Naive thymus-derived CD4-positive, alpha-beta T cell (primary cell): ENCODE results near the gene DCUN1D3. TPM values are rescaled to one million over a fixed set of nuclear protein-coding genes. Genes with fewer than 3 reads are reported as not detected.
"Not testable (repeated sequence)": the region's sequence is repeated elsewhere in the genome, so short reads cannot be mapped to it uniquely, and the experiment has no call there.

Experiments
- ATAC-seq: fragments of 150-1000 bp; cut with Tn5 transposase; 2 replicates; pipeline ENCODE4 v1.10.0; 2021; ENCODE audit warnings: mild to moderate bottlenecking, moderate library complexity
- CTCF ChIA-PET: fragments of 350-600 bp; sonication (Branson Sonifier 250); formaldehyde crosslinking; loops from one replicate; lab custom pipeline; 2021; ENCODE audit warnings: antibody characterized with exemption; lab: Charles Lee
- POLR2A ChIA-PET: fragments of 350-600 bp; sonication (Branson Sonifier 250); formaldehyde crosslinking; loops from one replicate; lab custom pipeline; 2021; ENCODE audit warnings: antibody characterized with exemption, inconsistent platforms; lab: Charles Lee
- DNase-seq, 9 donors: peaks; one replicate each; pipeline versions ENCODE4 v3.0.0 to v3.0.0-alpha.2; 2020 to 2022; ENCODE audit warnings: mixed read lengths in 1 of 9
- H3K27ac ChIP-seq: one replicate; pipeline ENCODE4 v1.7.0; 2013; ENCODE audit warnings: mild to moderate bottlenecking, low read depth, low read length, moderate library complexity
- H3K27me3 ChIP-seq, 2 donors: one replicate each; pipeline ENCODE4 v1.7.0; 2013; ENCODE audit warnings: low read length in 2 of 2, mild to moderate bottlenecking in 2 of 2, moderate library complexity in 2 of 2; ENCODE audit not compliant: control insufficient read depth in 2 of 2, insufficient read depth in 2 of 2
- H3K36me3 ChIP-seq, 3 experiments: 1 replicate in 2 of 3; 2 replicates in 1 of 3; pipeline ENCODE4 v1.7.0; 2013; ENCODE audit warnings: low read length in 3 of 3, mild to moderate bottlenecking in 3 of 3, moderate library complexity in 1 of 3; ENCODE audit not compliant: insufficient read depth in 3 of 3, control insufficient read depth in 2 of 3
- H3K4me1 ChIP-seq, 2 donors: one replicate each; pipeline ENCODE4 v1.7.0; 2013; ENCODE audit warnings: low read length in 2 of 2, mild to moderate bottlenecking in 2 of 2, moderate library complexity in 1 of 2; ENCODE audit not compliant: control insufficient read depth in 2 of 2, insufficient read depth in 2 of 2
- H3K4me3 ChIP-seq: 2 replicates; pipeline ENCODE4 v1.7.0; 2013; ENCODE audit warnings: mild to moderate bottlenecking, low read length
- H3K9me3 ChIP-seq, 3 experiments: 1 replicate in 2 of 3; 2 replicates in 1 of 3; pipeline ENCODE4 v1.7.0; 2013; ENCODE audit warnings: low read length in 3 of 3; ENCODE audit not compliant: control insufficient read depth in 2 of 3
- H3K27ac Mint-ChIP-seq, 9 donors: one replicate each; pipeline ENCODE4 v1.8.0; 2020 to 2022; ENCODE audit warnings: mixed read lengths in 9 of 9, mild to moderate bottlenecking in 8 of 9, moderate library complexity in 5 of 9, inconsistent platforms in 2 of 9
- H3K27me3 Mint-ChIP-seq, 5 donors: one replicate each; pipeline ENCODE4 v1.8.0; 2021 to 2022; ENCODE audit warnings: mixed read lengths in 5 of 5, mild to moderate bottlenecking in 1 of 5
- H3K36me3 Mint-ChIP-seq, 5 donors: one replicate each; pipeline ENCODE4 v1.8.0; 2020 to 2022; ENCODE audit warnings: mixed read lengths in 5 of 5, mild to moderate bottlenecking in 3 of 5, inconsistent platforms in 1 of 5
- H3K4me1 Mint-ChIP-seq, 7 donors: one replicate each; pipeline ENCODE4 v1.8.0; 2020 to 2022; ENCODE audit warnings: mixed read lengths in 7 of 7, mild to moderate bottlenecking in 3 of 7, inconsistent platforms in 1 of 7
- H3K4me3 Mint-ChIP-seq, 10 donors: one replicate each; pipeline ENCODE4 v1.8.0; 2020 to 2022; ENCODE audit warnings: mild to moderate bottlenecking in 10 of 10, mixed read lengths in 10 of 10, moderate library complexity in 6 of 10, inconsistent platforms in 2 of 10
- H3K9me3 Mint-ChIP-seq, 11 donors: one replicate each; pipeline ENCODE4 v1.8.0; 2020 to 2022; ENCODE audit warnings: mixed read lengths in 11 of 11, mild to moderate bottlenecking in 4 of 11, inconsistent platforms in 1 of 11, moderate library complexity in 1 of 11
- intact Hi-C, 2 donors: fragments of 100-400 bp; cut with micrococcal nuclease; formaldehyde crosslinking; loops; one replicate each; pipeline ENCODE4 v1.15.1; 2023
- polyA plus RNA-seq, 2 donors: library from polyadenylated mRNA; unstranded; fragments of 300-500 nt; fragmentation: Illumina TruSeq; gene quantifications; one replicate each; pipeline ENCODE4 v1.2.3, GENCODE V29; 2021
- total RNA-seq, 6 experiments: library from RNA in 5 of 6; stranded (reverse) in 5 of 6; gene quantifications; 1 replicate in 5 of 6; 2 replicates in 1 of 6; pipeline ENCODE4 v1.2.3 and lab custom pipeline; 2021 to 2026

The DCUN1D3 gene
- total and polyA plus RNA-seq, 7 experiments from 2014 or later: 0.82 to 15.7 (median 5.1) TPM

DNA sequence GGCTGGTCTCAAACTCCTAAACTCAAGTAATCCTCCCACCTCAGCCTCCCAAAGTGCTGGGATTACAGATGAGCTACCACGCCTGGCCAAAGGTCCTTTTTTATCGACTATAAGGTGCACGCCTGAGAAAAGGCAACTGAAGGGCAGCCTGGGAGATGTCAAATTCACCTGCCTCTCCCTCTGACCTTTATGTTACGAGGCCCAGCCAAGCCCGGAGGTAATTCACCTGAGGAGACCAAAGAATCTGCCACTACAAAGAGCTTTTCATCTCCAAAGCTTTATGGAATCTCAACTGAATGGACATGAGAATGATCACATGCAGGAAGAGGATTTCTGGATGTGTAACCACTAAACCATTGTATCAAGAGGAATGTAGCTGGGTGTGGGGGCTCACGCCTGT, 37.6 kb upstream of the DCUN1D3 start:
- ATAC-seq (no peak), DNase-seq (no peak)
- CTCF ChIA-PET: interaction anchor here (0.7 kb wide), 1 partner anchor 10 kb away, joined by 3 read pairs; no protein-coding TSS in a partner anchor
- Mint-ChIP-seq H3K36me3 (no peaks in the 10 kb centered on the region), H3K4me3 (no peak overlapping the region), H3K4me1 (peaks cover 0 to 30% (median 5%) of the 10 kb centered on the region in 7 donors), H3K27me3 (peaks cover 0 to 7% (median 0%) of the 10 kb centered on the region in 5 donors), H3K9me3 (no peaks in the 10 kb centered on the region), H3K27ac (no peak overlapping the region)
- Histone ChIP-seq H3K27me3 (no peaks in the 10 kb centered on the region), H3K9me3 (no peaks in the 10 kb centered on the region), H3K4me3 (no peak overlapping the region), H3K36me3 (no peaks in the 10 kb centered on the region), H3K27ac (no peak overlapping the region), H3K4me1 (no peaks in the 10 kb centered on the region)
- POLR2A ChIA-PET: interaction anchor here (0.6 kb wide), 1 partner anchor 16 kb away, joined by 3 read pairs; no protein-coding TSS in a partner anchor
- intact Hi-C loops: no loop called here

DNA sequence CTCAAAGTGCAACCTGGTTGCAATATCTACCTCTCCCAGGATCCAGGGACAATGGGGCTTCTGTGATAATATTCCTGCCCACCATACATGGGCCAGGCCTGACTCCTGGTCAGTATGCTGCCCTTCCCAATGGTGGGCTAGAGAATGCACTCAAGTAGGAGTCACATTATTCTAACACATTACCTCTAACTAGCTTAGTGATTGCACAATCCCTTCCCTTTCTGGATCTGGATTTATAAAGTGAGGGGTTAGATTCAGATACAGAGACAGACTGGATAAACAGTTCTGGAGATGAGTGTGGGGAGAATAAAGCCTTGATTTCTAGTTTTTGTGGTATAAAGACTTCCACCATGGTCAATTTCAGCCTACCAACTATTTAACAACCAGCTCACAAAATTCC, 33.4 kb upstream of the DCUN1D3 start:
- no peak overlapping the region for H3K4me3 Mint-ChIP-seq
- peaks cover 0 to 8% (median 0%) of the 10 kb centered on the region in 7 donors for H3K4me1 Mint-ChIP-seq
- Histone ChIP-seq H3K36me3 (no peaks in the 10 kb centered on the region), H3K27me3 (no peaks in the 10 kb centered on the region), H3K27ac (no peak overlapping the region), H3K4me3 (no peak overlapping the region), H3K9me3 (no peaks in the 10 kb centered on the region), H3K4me1 (no peaks in the 10 kb centered on the region)
- H3K36me3 Mint-ChIP-seq: peaks cover 0 to 3% (median 0%) of the 10 kb centered on the region in 5 donors
- intact Hi-C loops: no loop called here
- DNase-seq (no peak), ATAC-seq (no peak)
- peaks cover 0 to 7% (median 0%) of the 10 kb centered on the region in 5 donors for H3K27me3 Mint-ChIP-seq
- no peak overlapping the region for H3K27ac Mint-ChIP-seq
- CTCF ChIA-PET: no interaction called here
- POLR2A ChIA-PET: no interaction called here
- no peaks in the 10 kb centered on the region for H3K9me3 Mint-ChIP-seq

DNA sequence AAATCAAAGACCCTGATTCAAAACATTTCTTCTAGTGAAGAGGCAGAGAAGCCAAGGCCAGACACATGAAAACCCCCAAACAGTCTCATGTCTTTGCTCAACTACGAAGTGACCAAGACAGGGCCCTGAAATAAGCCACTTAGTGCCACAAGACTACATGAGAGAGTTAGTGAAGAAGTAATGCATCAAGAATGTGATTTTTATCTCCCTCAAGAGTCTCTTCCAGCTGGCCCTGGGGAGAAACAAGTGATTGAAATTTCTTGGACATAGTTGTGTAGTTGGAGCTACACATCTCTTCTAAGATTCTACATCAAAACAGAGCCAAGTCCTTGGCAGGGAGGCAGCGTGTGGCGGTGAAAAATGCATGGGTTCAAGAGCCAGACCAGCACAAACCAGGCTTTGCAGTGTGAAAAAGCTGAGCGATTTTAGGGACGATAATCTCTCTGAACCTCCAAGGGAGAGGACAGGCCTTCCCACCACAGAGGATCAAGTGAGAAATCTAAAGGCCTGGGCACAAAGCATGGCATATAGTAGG, 31.0 kb upstream of the DCUN1D3 start:
- DNase-seq (no peak), ATAC-seq (no peak)
- intact Hi-C loops: no loop called here
- Histone ChIP-seq H3K4me3 (no peak overlapping the region), H3K36me3 (no peaks in the 10 kb centered on the region), H3K4me1 (no peaks in the 10 kb centered on the region), H3K27ac (no peak overlapping the region), H3K27me3 (no peaks in the 10 kb centered on the region), H3K9me3 (no peaks in the 10 kb centered on the region)
- Mint-ChIP-seq H3K4me3 (no peak overlapping the region), H3K27ac (no peak overlapping the region), H3K4me1 (peaks cover 0 to 2% (median 0%) of the 10 kb centered on the region in 7 donors), H3K36me3 (peaks cover 0 to 12% (median 6%) of the 10 kb centered on the region in 5 donors), H3K9me3 (peaks cover 0 to 8% (median 0%) of the 10 kb centered on the region in 11 donors), H3K27me3 (no peaks in the 10 kb centered on the region)
- ChIA-PET CTCF (no interaction called here), POLR2A (no interaction called here)

DNA sequence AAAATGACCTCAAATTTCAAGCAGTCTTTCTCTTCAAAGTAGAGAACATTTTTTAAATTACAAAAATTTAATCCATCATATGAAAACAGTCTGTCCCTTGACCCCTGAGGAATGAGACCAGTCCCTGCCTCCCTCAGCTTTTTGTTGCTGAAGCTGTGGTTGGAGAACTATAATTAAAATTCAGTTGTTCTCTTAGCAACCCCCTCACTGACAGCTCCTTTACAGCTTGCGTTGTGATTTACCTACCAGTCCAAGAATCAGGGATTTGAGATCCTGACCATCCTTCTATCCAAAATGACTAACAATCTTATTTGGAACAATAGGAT, 30.2 kb upstream of the DCUN1D3 start:
- no peak overlapping the region for H3K27ac ChIP-seq
- no peak for ATAC-seq
- Mint-ChIP-seq H3K36me3 (peaks cover 6 to 19% (median 12%) of the 10 kb centered on the region in 5 donors), H3K9me3 (peaks cover 0 to 8% (median 0%) of the 10 kb centered on the region in 11 donors), H3K4me1 (peaks cover 0 to 2% (median 0%) of the 10 kb centered on the region in 7 donors), H3K4me3 (no peak overlapping the region), H3K27me3 (no peaks in the 10 kb centered on the region), H3K27ac (peak overlapping the region in 1 of 9 donors; percentile 51)
- H3K9me3 ChIP-seq: no peaks in the 10 kb centered on the region
- H3K4me3 ChIP-seq: no peak overlapping the region
- H3K4me1 ChIP-seq: no peaks in the 10 kb centered on the region
- ChIA-PET CTCF (no interaction called here), POLR2A (no interaction called here)
- H3K36me3 ChIP-seq: peaks cover 0 to 7% (median 3%) of the 10 kb centered on the region in 3 experiments
- intact Hi-C loops: no loop called here
- H3K27me3 ChIP-seq: no peaks in the 10 kb centered on the region
- no peak for DNase-seq

DNA sequence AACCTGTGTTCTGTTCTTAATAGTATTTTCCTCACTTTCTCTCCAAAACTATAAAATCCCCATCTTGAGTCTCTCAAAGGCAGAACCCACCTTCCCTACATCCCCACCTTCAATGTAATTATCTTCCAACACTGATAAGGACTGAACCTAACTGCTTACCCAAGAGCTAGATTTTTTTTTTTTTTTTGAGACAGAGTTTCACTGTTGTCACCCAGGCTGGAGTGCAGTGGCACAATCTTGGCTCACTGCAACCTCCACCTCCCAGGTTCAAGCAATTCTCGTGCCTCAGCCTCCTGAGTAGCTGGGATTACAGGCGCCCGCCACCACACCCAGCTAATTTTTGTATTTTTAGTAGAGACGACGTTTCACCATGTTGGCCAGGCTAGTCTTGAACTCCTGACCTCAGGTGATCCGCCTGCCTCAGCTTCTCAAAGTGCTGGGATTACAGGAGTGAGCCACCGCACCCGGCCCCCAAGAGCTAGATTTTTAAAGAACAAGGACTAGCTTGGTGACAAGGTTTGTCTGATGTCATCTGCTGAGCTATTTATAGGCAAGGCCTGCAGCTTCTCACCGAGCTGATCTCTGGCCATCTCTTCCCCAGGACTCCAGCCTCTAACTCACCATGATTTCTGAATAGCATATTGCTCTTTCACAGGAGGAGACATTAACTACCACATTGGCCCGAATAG, 29.7 kb upstream of the DCUN1D3 start:
- H3K27ac Mint-ChIP-seq, H3K4me1 ChIP-seq, H3K4me3 ChIP-seq, H3K4me3 Mint-ChIP-seq, DNase-seq, H3K4me1 Mint-ChIP-seq, H3K27ac ChIP-seq, H3K27me3 Mint-ChIP-seq, H3K36me3 ChIP-seq, POLR2A ChIA-PET, H3K27me3 ChIP-seq, intact Hi-C loops, ATAC-seq, H3K9me3 Mint-ChIP-seq, H3K9me3 ChIP-seq, CTCF ChIA-PET: not testable (repeated sequence)
- peaks cover 6 to 20% (median 14%) of the 10 kb centered on the region in 5 donors for H3K36me3 Mint-ChIP-seq

DNA sequence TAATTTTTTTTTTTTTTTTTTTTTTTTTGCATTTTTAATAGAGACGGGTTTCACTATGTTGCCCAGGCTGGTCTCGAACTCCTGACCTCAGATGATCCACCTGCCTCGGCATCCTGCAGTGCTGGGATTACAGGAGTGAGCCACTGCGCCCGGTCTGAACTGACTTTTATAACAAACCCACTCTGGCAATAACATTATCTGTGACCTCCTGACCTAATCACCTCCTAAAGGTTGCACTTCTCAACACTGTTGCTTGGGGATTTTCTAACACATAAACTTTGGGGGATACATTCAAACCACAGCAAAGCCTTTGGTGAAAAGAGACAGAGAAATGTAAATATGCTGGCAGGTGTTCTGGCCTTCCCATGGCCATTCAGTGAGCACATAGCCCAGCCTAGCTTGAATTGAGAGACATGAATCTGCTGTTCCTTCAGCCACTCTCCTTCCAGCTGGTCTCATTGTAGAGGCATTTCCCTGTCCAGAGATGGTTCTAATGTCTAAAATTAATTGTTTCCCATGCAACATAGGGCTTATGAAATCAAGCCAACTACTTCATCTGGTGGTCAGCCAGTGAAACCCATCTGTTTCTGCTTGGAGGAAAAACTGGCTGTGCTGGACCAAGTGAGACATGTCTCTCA, 28.7 kb upstream of the DCUN1D3 start:
- no peaks in the 10 kb centered on the region for H3K27me3 ChIP-seq
- H3K36me3 ChIP-seq: peaks cover 0 to 14% (median 3%) of the 10 kb centered on the region in 3 experiments
- ChIA-PET CTCF (no interaction called here), POLR2A (no interaction called here)
- Mint-ChIP-seq H3K27me3 (no peaks in the 10 kb centered on the region), H3K4me3 (no peak overlapping the region), H3K27ac (no peak overlapping the region), H3K4me1 (peaks cover 0 to 2% (median 0%) of the 10 kb centered on the region in 7 donors), H3K36me3 (peaks cover 6 to 22% (median 17%) of the 10 kb centered on the region in 5 donors), H3K9me3 (peaks cover 0 to 8% (median 0%) of the 10 kb centered on the region in 11 donors)
- no peak for ATAC-seq
- DNase-seq: no peak
- H3K27ac ChIP-seq: no peak overlapping the region
- no peaks in the 10 kb centered on the region for H3K9me3 ChIP-seq
- H3K4me3 ChIP-seq: no peak overlapping the region
- intact Hi-C loops: no loop called here
- H3K4me1 ChIP-seq: no peaks in the 10 kb centered on the region
